Suprapubic skin (tissue), 4 donors: ENCODE data around the gene CDC25B. TPM values are rescaled to one million over a fixed set of nuclear protein-coding genes. Genes with fewer than 3 reads are reported as not detected.

ENCODE experiments used
- DNase-seq, 2 donors: peaks; one replicate each; pipeline ENCODE4 v3.0.0-alpha.2; 2019; ENCODE audit warnings: low spot score in 2 of 2
- H3K27ac ChIP-seq: fragments of 200-600 bp; sonication (generic); one replicate; pipeline ENCODE4 v1.5.1; 2019
- H3K27me3 ChIP-seq: fragments of 200-600 bp; sonication (generic); one replicate; pipeline ENCODE4 v1.5.1; 2019
- H3K36me3 ChIP-seq: fragments of 200-600 bp; sonication (generic); one replicate; pipeline ENCODE4 v1.5.1; 2019
- H3K4me1 ChIP-seq: fragments of 200-600 bp; sonication (generic); one replicate; pipeline ENCODE4 v1.5.1; 2019
- H3K4me3 ChIP-seq: fragments of 200-600 bp; sonication (generic); one replicate; pipeline ENCODE4 v1.5.1; 2019; ENCODE audit warnings: mild to moderate bottlenecking
- H3K9me3 ChIP-seq: fragments of 200-600 bp; sonication (generic); one replicate; pipeline ENCODE4 v1.5.1; 2019
- EP300 ChIP-seq: sonication (generic); formaldehyde crosslinking; IDR thresholded peaks from one replicate; pipeline ENCODE4 v1.6.1; 2017; ENCODE audit warnings: antibody characterized with exemption
- POLR2A ChIP-seq, 2 donors: fragments of 450-650 bp; IDR thresholded peaks; one replicate each; pipeline ENCODE4 v1.6.1; 2017; ENCODE audit warnings: antibody characterized with exemption in 2 of 2, mild to moderate bottlenecking in 2 of 2, moderate library complexity in 2 of 2
- POLR2AphosphoS5 ChIP-seq, 3 donors: sonication (generic); formaldehyde crosslinking; IDR thresholded peaks; one replicate each; pipeline ENCODE4 v1.6.1; 2017; ENCODE audit warnings: antibody characterized with exemption in 3 of 3
- WGBS: methylation state at CpG from one replicate; pipeline ENCODE4 v1.1.5; 2018; 5-methylcytosine and 5-hydroxymethylcytosine counted together
- total RNA-seq, 4 donors: library from RNA; depleted of rRNA; stranded (reverse); fragments of >200 nt; gene quantifications; one replicate each; pipeline ENCODE4 v1.1.0, GENCODE V29; 2016
- TF ChIP-seq, protein P1 (sequence below), 2 donors: fragments of 200-600 bp in 1 of 2; fragments of 450-650 bp in 1 of 2; sonication (generic) in 1 of 2; IDR thresholded peaks; one replicate each; pipeline ENCODE4 v1.5.1; 2016 to 2019; ENCODE audit warnings: antibody characterized with exemption in 2 of 2, mild to moderate bottlenecking in 1 of 2, moderate library complexity in 1 of 2

CDC25B gene
- total RNA-seq, 4 donors from 2014 or later: 12.7 to 34.4 (median 23.3) TPM

DNA sequence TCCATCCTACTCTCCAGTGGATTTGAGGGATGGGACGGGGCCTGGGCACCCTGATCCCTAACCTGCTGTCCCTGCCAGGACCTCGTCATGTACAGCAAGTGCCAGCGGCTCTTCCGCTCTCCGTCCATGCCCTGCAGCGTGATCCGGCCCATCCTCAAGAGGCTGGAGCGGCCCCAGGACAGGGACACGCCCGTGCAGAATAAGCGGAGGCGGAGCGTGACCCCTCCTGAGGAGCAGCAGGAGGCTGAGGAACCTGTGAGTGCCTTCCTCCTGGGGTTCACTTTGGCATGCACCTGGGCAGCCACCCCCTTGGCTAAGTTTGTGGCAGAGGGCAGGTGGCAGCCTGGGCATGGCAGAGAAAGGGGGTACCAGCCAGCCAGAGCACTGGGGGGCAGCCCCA is 5.7 kb downstream of the CDC25B start:
- Histone ChIP-seq H3K27me3 (no peaks in the 10 kb centered on the region), H3K4me1 (peaks cover 90% of the 10 kb centered on the region), H3K27ac (no peak overlapping the region), H3K4me3 (no peak overlapping the region), H3K9me3 (no peaks in the 10 kb centered on the region), H3K36me3 (peaks cover 45% of the 10 kb centered on the region)
- no peak for DNase-seq
- TF ChIP-seq EP300: no peak
- no peak for TF ChIP-seq POLR2A (IDR thresholded peaks at IDR 0.05)
- TF ChIP-seq, protein P1, sequence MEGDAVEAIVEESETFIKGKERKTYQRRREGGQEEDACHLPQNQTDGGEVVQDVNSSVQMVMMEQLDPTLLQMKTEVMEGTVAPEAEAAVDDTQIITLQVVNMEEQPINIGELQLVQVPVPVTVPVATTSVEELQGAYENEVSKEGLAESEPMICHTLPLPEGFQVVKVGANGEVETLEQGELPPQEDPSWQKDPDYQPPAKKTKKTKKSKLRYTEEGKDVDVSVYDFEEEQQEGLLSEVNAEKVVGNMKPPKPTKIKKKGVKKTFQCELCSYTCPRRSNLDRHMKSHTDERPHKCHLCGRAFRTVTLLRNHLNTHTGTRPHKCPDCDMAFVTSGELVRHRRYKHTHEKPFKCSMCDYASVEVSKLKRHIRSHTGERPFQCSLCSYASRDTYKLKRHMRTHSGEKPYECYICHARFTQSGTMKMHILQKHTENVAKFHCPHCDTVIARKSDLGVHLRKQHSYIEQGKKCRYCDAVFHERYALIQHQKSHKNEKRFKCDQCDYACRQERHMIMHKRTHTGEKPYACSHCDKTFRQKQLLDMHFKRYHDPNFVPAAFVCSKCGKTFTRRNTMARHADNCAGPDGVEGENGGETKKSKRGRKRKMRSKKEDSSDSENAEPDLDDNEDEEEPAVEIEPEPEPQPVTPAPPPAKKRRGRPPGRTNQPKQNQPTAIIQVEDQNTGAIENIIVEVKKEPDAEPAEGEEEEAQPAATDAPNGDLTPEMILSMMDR (IDR thresholded peaks at IDR 0.05): no peak
- TF ChIP-seq POLR2AphosphoS5 (IDR thresholded peaks at IDR 0.05): no peak
- 95% methylated on average over 8 of the region's 13 CpGs for whole genome bisulfite sequencing

DNA sequence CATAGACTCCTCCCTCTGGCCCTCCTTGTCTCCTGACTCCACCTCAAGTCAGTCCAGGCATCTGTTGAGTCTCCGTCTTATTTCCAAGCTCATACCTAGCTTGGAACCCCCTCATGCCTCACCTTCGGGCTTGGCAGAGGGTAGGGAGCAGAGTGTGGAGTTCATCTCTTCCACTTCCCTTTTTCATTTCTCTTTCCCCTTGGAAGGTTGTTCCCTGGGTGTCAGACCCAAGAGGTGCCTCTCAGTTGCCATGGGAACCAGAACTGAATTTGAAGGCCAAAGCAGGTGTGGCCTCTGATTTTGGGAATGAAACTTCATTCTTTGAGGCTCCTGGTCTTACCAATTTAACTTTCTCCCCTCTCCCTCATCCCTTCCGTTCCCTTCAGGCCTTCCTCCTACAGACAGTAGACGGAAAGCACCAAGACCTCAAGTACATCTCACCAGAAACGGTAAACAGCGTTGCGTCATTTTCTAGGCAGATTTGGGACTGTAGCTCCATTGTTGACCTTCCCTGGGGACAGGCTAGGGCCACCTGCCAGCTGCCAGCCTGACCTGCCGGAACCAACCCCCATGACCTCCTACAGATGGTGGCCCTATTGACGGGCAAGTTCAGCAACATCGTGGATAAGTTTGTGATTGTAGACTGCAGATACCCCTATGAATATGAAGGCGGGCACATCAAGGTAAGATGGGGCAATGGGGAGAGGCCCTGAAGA is 6.6 kb downstream of the CDC25B start:
- Histone ChIP-seq H3K4me3 (no peak overlapping the region), H3K36me3 (peaks cover 45% of the 10 kb centered on the region), H3K27me3 (no peaks in the 10 kb centered on the region), H3K27ac (no peak overlapping the region), H3K9me3 (no peaks in the 10 kb centered on the region), H3K4me1 (peaks cover 90% of the 10 kb centered on the region)
- 83% methylated on average over 11 of the region's 11 CpGs for WGBS
- TF ChIP-seq POLR2A (IDR thresholded peaks at IDR 0.05) (no peak), EP300 (no peak), POLR2AphosphoS5 (IDR thresholded peaks at IDR 0.05) (no peak)
- TF ChIP-seq, protein P1 (IDR thresholded peaks at IDR 0.05): no peak
- no peak for DNase-seq

DNA sequence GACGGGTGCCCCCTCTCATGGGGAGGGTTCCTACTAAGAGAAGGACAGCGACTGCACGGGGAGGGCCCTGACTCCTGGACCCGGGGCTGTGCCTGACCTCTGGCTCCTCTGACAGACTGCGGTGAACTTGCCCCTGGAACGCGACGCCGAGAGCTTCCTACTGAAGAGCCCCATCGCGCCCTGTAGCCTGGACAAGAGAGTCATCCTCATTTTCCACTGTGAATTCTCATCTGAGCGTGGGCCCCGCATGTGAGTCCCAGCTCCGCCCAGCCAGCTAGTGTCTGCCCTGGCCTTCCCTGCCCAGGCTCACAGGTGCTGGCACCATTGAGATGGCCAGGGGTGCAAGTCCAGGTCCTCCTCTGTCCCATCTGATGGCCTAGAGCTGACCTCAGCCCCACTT is 7.2 kb downstream of the CDC25B start:
- 96% methylated on average over 8 of the region's 14 CpGs for WGBS
- peak in 1 of 2 donors; percentile 56 for DNase-seq
- H3K9me3 ChIP-seq: no peaks in the 10 kb centered on the region
- H3K27me3 ChIP-seq: no peaks in the 10 kb centered on the region
- H3K4me1 ChIP-seq: peaks cover 90% of the 10 kb centered on the region
- H3K4me3 ChIP-seq: no peak overlapping the region
- H3K27ac ChIP-seq: no peak overlapping the region
- TF ChIP-seq POLR2AphosphoS5 (IDR thresholded peaks at IDR 0.05): no peak
- TF ChIP-seq EP300: no peak
- H3K36me3 ChIP-seq: peaks cover 45% of the 10 kb centered on the region

DNA sequence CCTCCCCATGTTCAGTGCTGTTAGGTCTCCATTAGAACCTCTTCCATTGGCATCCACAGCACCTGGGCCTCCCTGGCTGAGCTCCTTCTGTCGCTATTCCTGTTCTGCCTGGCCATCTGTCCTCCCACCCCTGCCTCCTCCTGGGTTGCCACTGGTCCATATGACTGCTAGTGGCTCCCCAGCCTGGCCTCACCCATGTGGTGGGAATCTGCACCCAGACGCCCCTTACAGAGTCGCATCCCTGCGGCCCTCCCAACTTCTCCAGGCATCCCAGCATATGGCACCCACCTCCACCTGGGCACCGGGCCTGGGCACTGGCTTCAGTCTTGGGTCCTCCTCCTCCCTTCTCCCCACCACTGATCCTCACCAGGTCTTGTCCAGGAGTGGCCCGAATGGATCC is 7.7 kb downstream of the CDC25B start:
- peaks cover 90% of the 10 kb centered on the region for H3K4me1 ChIP-seq
- 82% methylated on average over 6 of the region's 6 CpGs for WGBS
- no peak overlapping the region for H3K4me3 ChIP-seq

DNA sequence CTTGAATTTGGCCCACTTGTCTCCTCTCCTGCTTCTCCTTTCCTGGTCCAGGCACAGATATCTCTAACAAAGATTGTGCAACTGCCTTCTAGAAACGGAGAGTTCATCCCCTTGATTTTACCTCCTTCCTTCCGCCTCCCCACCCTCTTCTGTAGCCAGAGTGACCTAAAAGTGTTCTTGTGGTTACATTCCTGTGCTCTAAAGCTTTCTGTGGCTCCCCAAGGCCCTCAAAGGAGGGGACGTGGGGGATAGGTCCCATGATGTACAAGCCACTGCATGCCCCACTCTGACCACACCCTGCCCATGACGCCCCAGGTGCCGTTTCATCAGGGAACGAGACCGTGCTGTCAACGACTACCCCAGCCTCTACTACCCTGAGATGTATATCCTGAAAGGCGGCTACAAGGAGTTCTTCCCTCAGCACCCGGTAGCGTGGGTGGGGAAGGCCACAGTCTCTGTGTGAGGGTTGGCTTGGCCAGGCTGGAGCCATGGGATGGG is 8.2 kb downstream of the CDC25B start:
- peak in 1 of 2 donors; percentile 71 for DNase-seq
- Histone ChIP-seq H3K4me3 (no peak overlapping the region), H3K27me3 (no peaks in the 10 kb centered on the region), H3K27ac (peak overlapping the region; percentile 98), H3K36me3 (peaks cover 45% of the 10 kb centered on the region), H3K9me3 (no peaks in the 10 kb centered on the region), H3K4me1 (peaks cover 86% of the 10 kb centered on the region)
- no peak for TF ChIP-seq POLR2AphosphoS5 (IDR thresholded peaks at IDR 0.05)
- TF ChIP-seq, protein P1 (IDR thresholded peaks at IDR 0.05): no peak
- TF ChIP-seq POLR2A (IDR thresholded peaks at IDR 0.05): no peak
- no peak for TF ChIP-seq EP300
- WGBS: 41% methylated on average over 11 of the region's 11 CpGs

More for the DNA sequence above, 7.7 kb downstream of the CDC25B start:
- H3K27ac ChIP-seq: peak overlapping the region; percentile 13
- peak in 1 of 2 donors; percentile 52 for DNase-seq
- H3K36me3 ChIP-seq: peaks cover 45% of the 10 kb centered on the region
- no peaks in the 10 kb centered on the region for H3K9me3 ChIP-seq
- TF ChIP-seq POLR2AphosphoS5 (IDR thresholded peaks at IDR 0.05) (no peak), POLR2A (IDR thresholded peaks at IDR 0.05) (no peak), EP300 (no peak)
- TF ChIP-seq, protein P1 (IDR thresholded peaks at IDR 0.05): no peak
- H3K27me3 ChIP-seq: no peaks in the 10 kb centered on the region
